HEK293T (cell line): ENCODE measurements around the gene PIGO.

Source experiments
- CTCF ChIA-PET: fragments of 350-600 bp; formaldehyde crosslinking; extraction: SDS; loops from one replicate; lab custom pipeline; 2021; ENCODE audit warnings: antibody characterized with exemption, inconsistent platforms; lab: Yijun Ruan, JAX
- POLR2A ChIA-PET: fragments of 350-600 bp; formaldehyde crosslinking; extraction: SDS; loops from one replicate; lab custom pipeline; 2020; ENCODE audit warnings: antibody characterized with exemption, inconsistent platforms; lab: Yijun Ruan, JAX
- DNase-seq: peaks from one replicate; pipeline ENCODE4 v3.0.0; 2012; ENCODE audit warnings: mixed read lengths; ENCODE audit errors: extremely low spot score
- ARNT ChIP-seq: fragments of 450-650 bp; IDR thresholded peaks from 2 replicates; pipeline ENCODE4 v1.6.1; 2017; ENCODE audit warnings: mild to moderate bottlenecking
- BHLHE40 ChIP-seq: fragments of 450-650 bp; IDR thresholded peaks from 2 replicates; pipeline ENCODE4 v1.6.1; 2016; ENCODE audit warnings: mild to moderate bottlenecking, moderate library complexity, borderline replicate concordance
- CTBP1 ChIP-seq: fragments of 450-650 bp; IDR thresholded peaks from 2 replicates; pipeline ENCODE4 v1.6.1; 2016; ENCODE audit warnings: borderline replicate concordance
- ELF4 ChIP-seq: fragments of 450-650 bp; IDR thresholded peaks from 2 replicates; pipeline ENCODE4 v1.6.1; 2017; ENCODE audit warnings: antibody characterized with exemption
- FOXA1 ChIP-seq: fragments of 450-650 bp; IDR thresholded peaks from 2 replicates; pipeline ENCODE4 v1.6.1; 2016; ENCODE audit warnings: mild to moderate bottlenecking
- FOXK2 ChIP-seq: fragments of 450-650 bp; IDR thresholded peaks from 2 replicates; pipeline ENCODE4 v1.6.1; 2016; ENCODE audit warnings: mild to moderate bottlenecking
- FOXM1 ChIP-seq: fragments of 450-650 bp; IDR thresholded peaks from 2 replicates; pipeline ENCODE4 v1.6.1; 2017; ENCODE audit warnings: mild to moderate bottlenecking, borderline replicate concordance
- HDGF ChIP-seq: fragments of 450-650 bp; IDR thresholded peaks from 2 replicates; pipeline ENCODE4 v1.6.1; 2017; ENCODE audit warnings: antibody characterized with exemption, borderline replicate concordance
- L3MBTL2 ChIP-seq: fragments of 450-650 bp; conservative IDR thresholded peaks from 2 replicates; pipeline ENCODE4 v1.6.1; 2016; ENCODE audit warnings: mild to moderate bottlenecking
- LEF1 ChIP-seq: fragments of 450-650 bp; IDR thresholded peaks from 2 replicates; pipeline ENCODE4 v1.6.1; 2017; ENCODE audit warnings: mild to moderate bottlenecking, borderline replicate concordance
- NFRKB ChIP-seq: fragments of 450-650 bp; IDR thresholded peaks from 2 replicates; pipeline ENCODE4 v1.6.1; 2016; ENCODE audit warnings: mild to moderate bottlenecking, moderate library complexity
- PKNOX1 ChIP-seq: fragments of 450-650 bp; IDR thresholded peaks from 2 replicates; pipeline ENCODE4 v1.6.1; 2016
- SP1 ChIP-seq: fragments of 450-650 bp; IDR thresholded peaks from 2 replicates; pipeline ENCODE4 v1.6.1; 2017
- SUZ12 ChIP-seq: fragments of 450-650 bp; IDR thresholded peaks from 2 replicates; pipeline ENCODE4 v1.6.1; 2016; ENCODE audit warnings: mild to moderate bottlenecking
- TARDBP ChIP-seq: fragments of 450-650 bp; IDR thresholded peaks from 2 replicates; pipeline ENCODE4 v1.6.1; 2016
- ZNF384 ChIP-seq: fragments of 450-650 bp; IDR thresholded peaks from 2 replicates; pipeline ENCODE4 v1.6.1; 2016

The PIGO gene

GRCh38 chr9:35054185-35054835 is 42.1 kb downstream of the PIGO start:
- ChIA-PET CTCF (no interaction called here), POLR2A (no interaction called here)
- no peak for TF ChIP-seq NFRKB

GRCh38 chr9:35051069-35051967 is 45.1 kb downstream of the PIGO start:
- ChIA-PET CTCF (interaction anchor here (0.7 to 1.6 kb wide), 9 partner anchors 9 to 438 kb away, joined by 3 to 7 read pairs (median 5); no protein-coding TSS in a partner anchor), POLR2A (interaction anchor here (0.8 to 1.6 kb wide), 4 partner anchors 20 to 62 kb away, joined by 3 to 4 read pairs (median 4); partner anchors contain the start of genes DNAJB5 and FANCG)
- TF ChIP-seq HDGF (no peak), SP1 (no peak), SUZ12 (no peak), TARDBP (no peak), ZNF384 (no peak), BHLHE40 (no peak), LEF1 (no peak), NFRKB (no peak), FOXA1 (no peak), ELF4 (no peak), FOXK2 (no peak), L3MBTL2 (no peak), PKNOX1 (no peak), ARNT (no peak), FOXM1 (no peak), CTBP1 (no peak)
- peak; percentile 61 for DNase-seq

More at GRCh38 chr9:35054185-35054835, 42.1 kb downstream of the PIGO start:
- DNase-seq = no peak

GRCh38 chr9:35048511-35048910 is 47.9 kb downstream of the PIGO start:
- no peak for DNase-seq
- CTCF ChIA-PET = no interaction called here
- TF ChIP-seq ZNF384 (no peak), TARDBP (no peak), L3MBTL2 (no peak), FOXA1 (no peak), BHLHE40 (no peak), ELF4 (no peak), LEF1 (no peak), SUZ12 (no peak)
- POLR2A ChIA-PET = no interaction called here

- POLR2A ChIA-PET = interaction anchor here (1.4 kb wide), 1 partner anchor 28 kb away, joined by 4 read pairs; the partner anchor contains the start of gene VCP
- DNase-seq = no peak
- TF ChIP-seq PKNOX1 = no peak
- CTCF ChIA-PET = no interaction called here
Observed at GRCh38 chr9:35044071-35044470, 52.3 kb downstream of the PIGO start.

- ChIA-PET CTCF (interaction anchor here (1.0 kb wide), 1 partner anchor 8 kb away, joined by 5 read pairs; no protein-coding TSS in a partner anchor), POLR2A (no interaction called here)
- TF ChIP-seq PKNOX1 (no peak), SUZ12 (no peak), ZNF384 (no peak), SP1 (no peak), ARNT (no peak), FOXA1 (no peak), CTBP1 (no peak), ELF4 (no peak), NFRKB (no peak), L3MBTL2 (no peak), HDGF (no peak), TARDBP (no peak), FOXK2 (no peak), FOXM1 (no peak), BHLHE40 (no peak), LEF1 (no peak)
- no peak for DNase-seq
Observed at GRCh38 chr9:35042891-35043545, 53.4 kb downstream of the PIGO start.
